Bronchial epithelial cell (primary cell): ENCODE results near the gene MFNG. TPM values are rescaled to one million over a fixed set of nuclear protein-coding genes. Genes with fewer than 3 reads are reported as not detected.
"Not testable (repeated sequence)": the region's sequence is repeated elsewhere in the genome, so short reads cannot be mapped to it uniquely, and the experiment has no call there.

Experiments used
- DNase-seq: peaks from one replicate; pipeline ENCODE4 v3.0.0-alpha.2; 2010; ENCODE audit warnings: low read depth
- FAIRE-seq: peaks from 2 replicates; lab custom pipeline; 2011; peaks lifted over from hg19 to GRCh38; lab: Jason Lieb, UNC
- H3K27me3 ChIP-seq: 2 replicates; pipeline ENCODE4 v1.5.1; 2011; ENCODE audit warnings: low read length; ENCODE audit not compliant: control insufficient read depth, insufficient read depth
- H3K36me3 ChIP-seq: 2 replicates; pipeline ENCODE4 v1.5.1; 2011; ENCODE audit warnings: low read length; ENCODE audit not compliant: control insufficient read depth, insufficient read depth
- H3K4me3 ChIP-seq: 2 replicates; pipeline ENCODE4 v1.5.1; 2011; ENCODE audit warnings: mild to moderate bottlenecking, low read depth, low read length, control low read depth
- CTCF ChIP-seq: IDR thresholded peaks from 2 replicates; pipeline ENCODE4 v1.5.1; 2011; ENCODE audit warnings: mild to moderate bottlenecking, moderate library complexity, low read length, control low read depth, inconsistent platforms; ENCODE audit not compliant: insufficient read depth, severe bottlenecking
- total RNA-seq: library from RNA; depleted of rRNA; stranded (reverse); fragments of >200 nt; gene quantifications from 2 replicates; pipeline ENCODE4 v1.2.1, GENCODE V29; 2014

MFNG gene
- total RNA-seq, 1 donor from 2014 or later: 0.26 TPM

GRCh38 chr22:37470087-37470445 is 16.1 kb downstream of the MFNG start:
- DNase-seq: no peak
- no peaks in the 10 kb centered on the region for H3K27me3 ChIP-seq
- peak; percentile 50 for FAIRE-seq
- no peak overlapping the region for H3K4me3 ChIP-seq
- no peak for TF ChIP-seq CTCF
- H3K36me3 ChIP-seq: peaks cover 1% of the 10 kb centered on the region

- H3K27me3 ChIP-seq: no peaks in the 10 kb centered on the region
- DNase-seq: no peak
- no peak overlapping the region for H3K4me3 ChIP-seq
- peaks cover under 1% of the 10 kb centered on the region for H3K36me3 ChIP-seq
- no peak for FAIRE-seq
- no peak for TF ChIP-seq CTCF
These were observed 16.6 kb downstream of the MFNG start for GRCh38 chr22:37469416-37470086.

- DNase-seq, H3K36me3 ChIP-seq, FAIRE-seq, H3K27me3 ChIP-seq, H3K4me3 ChIP-seq: not testable (repeated sequence)
These were observed 17.9 kb downstream of the MFNG start for GRCh38 chr22:37468201-37468695.

GRCh38 chr22:37467391-37467955 is 18.7 kb downstream of the MFNG start:
- Histone ChIP-seq H3K27me3 (no peaks in the 10 kb centered on the region), H3K36me3 (no peaks in the 10 kb centered on the region), H3K4me3 (no peak overlapping the region)
- DNase-seq (no peak), FAIRE-seq (no peak)
- TF ChIP-seq CTCF: no peak

GRCh38 chr22:37464181-37464580 is 22.0 kb downstream of the MFNG start:
- H3K36me3 ChIP-seq: no peaks in the 10 kb centered on the region
- no peak for FAIRE-seq
- H3K4me3 ChIP-seq: no peak overlapping the region
- DNase-seq: no peak
- H3K27me3 ChIP-seq: no peaks in the 10 kb centered on the region
- TF ChIP-seq CTCF: no peak

DNA sequence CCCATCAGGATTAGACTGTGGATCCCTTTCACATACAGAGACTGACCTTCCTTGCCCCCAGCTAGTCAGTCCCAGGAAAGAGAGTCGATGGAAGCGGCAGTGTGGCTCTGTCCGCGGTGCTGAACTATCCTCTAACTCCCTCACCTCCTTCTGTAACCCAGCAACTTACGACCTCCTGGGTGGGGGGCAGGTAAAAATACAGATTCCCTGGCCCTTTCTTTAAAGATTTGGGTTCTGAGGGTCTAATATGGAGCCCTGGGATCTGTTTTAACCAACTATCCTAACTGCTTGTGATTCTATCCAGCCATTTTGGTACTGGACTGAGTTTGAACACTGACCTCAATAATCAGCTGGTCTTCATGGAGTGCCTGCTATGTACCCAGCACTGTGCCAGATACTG is 23.2 kb downstream of the MFNG start:
- no peak for FAIRE-seq
- peak; percentile 30 for DNase-seq

More for the DNA sequence above, 23.2 kb downstream of the MFNG start:
- no peaks in the 10 kb centered on the region for H3K27me3 ChIP-seq
- no peaks in the 10 kb centered on the region for H3K36me3 ChIP-seq
- TF ChIP-seq CTCF: no peak
- H3K4me3 ChIP-seq: no peak overlapping the region
